ENCODE data around the gene CFAP99. TPM values are rescaled to one million over a fixed set of nuclear protein-coding genes. Genes with fewer than 3 reads are reported as not detected.

The CFAP99 gene
- total and polyA plus RNA-seq, 2 experiments from 2014 or later, result not detected

DNA sequence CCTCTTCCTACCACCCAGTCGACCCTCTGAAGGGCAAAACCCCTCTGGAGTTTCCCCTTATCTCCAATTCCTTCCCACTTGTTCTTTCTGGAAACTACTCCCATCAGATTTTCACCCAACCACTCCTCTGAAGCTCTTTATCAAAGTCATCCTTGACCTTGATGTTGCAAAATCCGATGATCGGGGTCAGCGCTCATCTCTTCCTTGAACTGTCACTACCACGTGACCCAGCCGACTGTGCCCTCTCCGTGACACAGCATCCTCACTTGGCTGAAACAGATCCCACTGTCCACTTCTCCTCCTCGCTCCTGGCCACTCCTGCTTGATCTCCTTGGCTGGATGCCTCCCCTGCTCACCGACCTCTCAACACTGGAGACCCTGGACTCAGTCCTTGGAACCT, 1.1 kb downstream of the CFAP99 start:
- H3K27me3 Mint-ChIP-seq (ENCODE audit: insufficient read depth, low read depth, poor library complexity), result peaks cover 63% of the 10 kb centered on the region
- no peak for TF ChIP-seq EZH2phosphoT487 (IDR thresholded peaks at IDR 0.05; ENCODE audit: unreplicated experiment)
- TF ChIP-seq NANOG (IDR thresholded peaks at IDR 0.05; ENCODE audit: borderline replicate concordance), result no peak
- TF ChIP-seq, protein P1, sequence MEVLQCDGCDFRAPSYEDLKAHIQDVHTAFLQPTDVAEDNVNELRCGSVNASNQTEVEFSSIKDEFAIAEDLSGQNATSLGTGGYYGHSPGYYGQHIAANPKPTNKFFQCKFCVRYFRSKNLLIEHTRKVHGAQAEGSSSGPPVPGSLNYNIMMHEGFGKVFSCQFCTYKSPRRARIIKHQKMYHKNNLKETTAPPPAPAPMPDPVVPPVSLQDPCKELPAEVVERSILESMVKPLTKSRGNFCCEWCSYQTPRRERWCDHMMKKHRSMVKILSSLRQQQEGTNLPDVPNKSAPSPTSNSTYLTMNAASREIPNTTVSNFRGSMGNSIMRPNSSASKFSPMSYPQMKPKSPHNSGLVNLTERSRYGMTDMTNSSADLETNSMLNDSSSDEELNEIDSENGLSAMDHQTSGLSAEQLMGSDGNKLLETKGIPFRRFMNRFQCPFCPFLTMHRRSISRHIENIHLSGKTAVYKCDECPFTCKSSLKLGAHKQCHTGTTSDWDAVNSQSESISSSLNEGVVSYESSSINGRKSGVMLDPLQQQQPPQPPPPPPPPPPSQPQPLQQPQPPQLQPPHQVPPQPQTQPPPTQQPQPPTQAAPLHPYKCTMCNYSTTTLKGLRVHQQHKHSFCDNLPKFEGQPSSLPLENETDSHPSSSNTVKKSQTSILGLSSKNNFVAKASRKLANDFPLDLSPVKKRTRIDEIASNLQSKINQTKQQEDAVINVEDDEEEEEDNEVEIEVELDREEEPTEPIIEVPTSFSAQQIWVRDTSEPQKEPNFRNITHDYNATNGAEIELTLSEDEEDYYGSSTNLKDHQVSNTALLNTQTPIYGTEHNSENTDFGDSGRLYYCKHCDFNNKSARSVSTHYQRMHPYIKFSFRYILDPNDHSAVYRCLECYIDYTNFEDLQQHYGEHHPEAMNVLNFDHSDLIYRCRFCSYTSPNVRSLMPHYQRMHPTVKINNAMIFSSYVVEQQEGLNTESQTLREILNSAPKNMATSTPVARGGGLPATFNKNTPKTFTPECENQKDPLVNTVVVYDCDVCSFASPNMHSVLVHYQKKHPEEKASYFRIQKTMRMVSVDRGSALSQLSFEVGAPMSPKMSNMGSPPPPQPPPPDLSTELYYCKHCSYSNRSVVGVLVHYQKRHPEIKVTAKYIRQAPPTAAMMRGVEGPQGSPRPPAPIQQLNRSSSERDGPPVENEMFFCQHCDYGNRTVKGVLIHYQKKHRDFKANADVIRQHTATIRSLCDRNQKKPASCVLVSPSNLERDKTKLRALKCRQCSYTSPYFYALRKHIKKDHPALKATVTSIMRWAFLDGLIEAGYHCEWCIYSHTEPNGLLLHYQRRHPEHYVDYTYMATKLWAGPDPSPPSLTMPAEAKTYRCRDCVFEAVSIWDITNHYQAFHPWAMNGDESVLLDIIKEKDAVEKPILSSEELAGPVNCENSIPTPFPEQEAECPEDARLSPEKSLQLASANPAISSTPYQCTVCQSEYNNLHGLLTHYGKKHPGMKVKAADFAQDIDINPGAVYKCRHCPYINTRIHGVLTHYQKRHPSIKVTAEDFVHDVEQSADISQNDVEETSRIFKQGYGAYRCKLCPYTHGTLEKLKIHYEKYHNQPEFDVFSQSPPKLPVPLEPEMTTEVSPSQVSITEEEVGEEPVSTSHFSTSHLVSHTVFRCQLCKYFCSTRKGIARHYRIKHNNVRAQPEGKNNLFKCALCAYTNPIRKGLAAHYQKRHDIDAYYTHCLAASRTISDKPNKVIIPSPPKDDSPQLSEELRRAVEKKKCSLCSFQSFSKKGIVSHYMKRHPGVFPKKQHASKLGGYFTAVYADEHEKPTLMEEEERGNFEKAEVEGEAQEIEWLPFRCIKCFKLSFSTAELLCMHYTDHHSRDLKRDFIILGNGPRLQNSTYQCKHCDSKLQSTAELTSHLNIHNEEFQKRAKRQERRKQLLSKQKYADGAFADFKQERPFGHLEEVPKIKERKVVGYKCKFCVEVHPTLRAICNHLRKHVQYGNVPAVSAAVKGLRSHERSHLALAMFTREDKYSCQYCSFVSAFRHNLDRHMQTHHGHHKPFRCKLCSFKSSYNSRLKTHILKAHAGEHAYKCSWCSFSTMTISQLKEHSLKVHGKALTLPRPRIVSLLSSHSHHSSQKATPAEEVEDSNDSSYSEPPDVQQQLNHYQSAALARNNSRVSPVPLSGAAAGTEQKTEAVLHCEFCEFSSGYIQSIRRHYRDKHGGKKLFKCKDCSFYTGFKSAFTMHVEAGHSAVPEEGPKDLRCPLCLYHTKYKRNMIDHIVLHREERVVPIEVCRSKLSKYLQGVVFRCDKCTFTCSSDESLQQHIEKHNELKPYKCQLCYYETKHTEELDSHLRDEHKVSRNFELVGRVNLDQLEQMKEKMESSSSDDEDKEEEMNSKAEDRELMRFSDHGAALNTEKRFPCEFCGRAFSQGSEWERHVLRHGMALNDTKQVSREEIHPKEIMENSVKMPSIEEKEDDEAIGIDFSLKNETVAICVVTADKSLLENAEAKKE (CRISPR knock-in tag; IDR thresholded peaks at IDR 0.05), result no peak
- TF ChIP-seq CREB1 (CRISPR knock-in tag; IDR thresholded peaks at IDR 0.05; ENCODE audit: low read depth), result no peak
- no peak for TF ChIP-seq ZNF331 (CRISPR knock-in tag; IDR thresholded peaks at IDR 0.05; ENCODE audit: low read depth)
- TF ChIP-seq STAT1 (IDR thresholded peaks at IDR 0.05; ENCODE audit: unreplicated experiment), result no peak
- no peak for TF ChIP-seq EZH2 (IDR thresholded peaks at IDR 0.05; ENCODE audit: low read depth, unreplicated experiment)
- TF ChIP-seq, protein P2, sequence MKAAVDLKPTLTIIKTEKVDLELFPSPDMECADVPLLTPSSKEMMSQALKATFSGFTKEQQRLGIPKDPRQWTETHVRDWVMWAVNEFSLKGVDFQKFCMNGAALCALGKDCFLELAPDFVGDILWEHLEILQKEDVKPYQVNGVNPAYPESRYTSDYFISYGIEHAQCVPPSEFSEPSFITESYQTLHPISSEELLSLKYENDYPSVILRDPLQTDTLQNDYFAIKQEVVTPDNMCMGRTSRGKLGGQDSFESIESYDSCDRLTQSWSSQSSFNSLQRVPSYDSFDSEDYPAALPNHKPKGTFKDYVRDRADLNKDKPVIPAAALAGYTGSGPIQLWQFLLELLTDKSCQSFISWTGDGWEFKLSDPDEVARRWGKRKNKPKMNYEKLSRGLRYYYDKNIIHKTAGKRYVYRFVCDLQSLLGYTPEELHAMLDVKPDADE (IDR thresholded peaks at IDR 0.05), result no peak
- TF ChIP-seq, protein P3, sequence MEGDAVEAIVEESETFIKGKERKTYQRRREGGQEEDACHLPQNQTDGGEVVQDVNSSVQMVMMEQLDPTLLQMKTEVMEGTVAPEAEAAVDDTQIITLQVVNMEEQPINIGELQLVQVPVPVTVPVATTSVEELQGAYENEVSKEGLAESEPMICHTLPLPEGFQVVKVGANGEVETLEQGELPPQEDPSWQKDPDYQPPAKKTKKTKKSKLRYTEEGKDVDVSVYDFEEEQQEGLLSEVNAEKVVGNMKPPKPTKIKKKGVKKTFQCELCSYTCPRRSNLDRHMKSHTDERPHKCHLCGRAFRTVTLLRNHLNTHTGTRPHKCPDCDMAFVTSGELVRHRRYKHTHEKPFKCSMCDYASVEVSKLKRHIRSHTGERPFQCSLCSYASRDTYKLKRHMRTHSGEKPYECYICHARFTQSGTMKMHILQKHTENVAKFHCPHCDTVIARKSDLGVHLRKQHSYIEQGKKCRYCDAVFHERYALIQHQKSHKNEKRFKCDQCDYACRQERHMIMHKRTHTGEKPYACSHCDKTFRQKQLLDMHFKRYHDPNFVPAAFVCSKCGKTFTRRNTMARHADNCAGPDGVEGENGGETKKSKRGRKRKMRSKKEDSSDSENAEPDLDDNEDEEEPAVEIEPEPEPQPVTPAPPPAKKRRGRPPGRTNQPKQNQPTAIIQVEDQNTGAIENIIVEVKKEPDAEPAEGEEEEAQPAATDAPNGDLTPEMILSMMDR (conservative IDR thresholded peaks at IDR 0.05; ENCODE audit: low read depth in 2 of 2), result no peak
- no peak for TF ChIP-seq ZNF114 (CRISPR knock-in tag; IDR thresholded peaks at IDR 0.05)
- no peak for TF ChIP-seq JUNB (IDR thresholded peaks at IDR 0.05; ENCODE audit: unreplicated experiment)
- TF ChIP-seq POLR2AphosphoS5 (IDR thresholded peaks at IDR 0.05; ENCODE audit: low read depth), result no peak
- TF ChIP-seq, protein P4, sequence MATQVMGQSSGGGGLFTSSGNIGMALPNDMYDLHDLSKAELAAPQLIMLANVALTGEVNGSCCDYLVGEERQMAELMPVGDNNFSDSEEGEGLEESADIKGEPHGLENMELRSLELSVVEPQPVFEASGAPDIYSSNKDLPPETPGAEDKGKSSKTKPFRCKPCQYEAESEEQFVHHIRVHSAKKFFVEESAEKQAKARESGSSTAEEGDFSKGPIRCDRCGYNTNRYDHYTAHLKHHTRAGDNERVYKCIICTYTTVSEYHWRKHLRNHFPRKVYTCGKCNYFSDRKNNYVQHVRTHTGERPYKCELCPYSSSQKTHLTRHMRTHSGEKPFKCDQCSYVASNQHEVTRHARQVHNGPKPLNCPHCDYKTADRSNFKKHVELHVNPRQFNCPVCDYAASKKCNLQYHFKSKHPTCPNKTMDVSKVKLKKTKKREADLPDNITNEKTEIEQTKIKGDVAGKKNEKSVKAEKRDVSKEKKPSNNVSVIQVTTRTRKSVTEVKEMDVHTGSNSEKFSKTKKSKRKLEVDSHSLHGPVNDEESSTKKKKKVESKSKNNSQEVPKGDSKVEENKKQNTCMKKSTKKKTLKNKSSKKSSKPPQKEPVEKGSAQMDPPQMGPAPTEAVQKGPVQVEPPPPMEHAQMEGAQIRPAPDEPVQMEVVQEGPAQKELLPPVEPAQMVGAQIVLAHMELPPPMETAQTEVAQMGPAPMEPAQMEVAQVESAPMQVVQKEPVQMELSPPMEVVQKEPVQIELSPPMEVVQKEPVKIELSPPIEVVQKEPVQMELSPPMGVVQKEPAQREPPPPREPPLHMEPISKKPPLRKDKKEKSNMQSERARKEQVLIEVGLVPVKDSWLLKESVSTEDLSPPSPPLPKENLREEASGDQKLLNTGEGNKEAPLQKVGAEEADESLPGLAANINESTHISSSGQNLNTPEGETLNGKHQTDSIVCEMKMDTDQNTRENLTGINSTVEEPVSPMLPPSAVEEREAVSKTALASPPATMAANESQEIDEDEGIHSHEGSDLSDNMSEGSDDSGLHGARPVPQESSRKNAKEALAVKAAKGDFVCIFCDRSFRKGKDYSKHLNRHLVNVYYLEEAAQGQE (IDR thresholded peaks at IDR 0.05; ENCODE audit: unreplicated experiment), result no peak
- Histone ChIP-seq H3K27ac (ENCODE audit: low read depth) (no peak overlapping the region), H3K4me2 (peak overlapping the region; percentile 79; the same call in 1 of the 2 replicates), H3K36me3 (ENCODE audit: insufficient read depth) (no peaks in the 10 kb centered on the region), H4K20me1 (replicated peaks; ENCODE audit: insufficient read depth) (peaks cover 6% of the 10 kb centered on the region), H3K9me2 (ENCODE audit: insufficient read depth) (no peaks in the 10 kb centered on the region), H3K4me3 (no peak overlapping the region), H3K79me2 (replicated peaks; ENCODE audit: insufficient read depth) (no peaks in the 10 kb centered on the region), H3K4me1 (ENCODE audit: insufficient read depth) (peaks cover 34% of the 10 kb centered on the region; the same call in 1 of the 2 replicates), H3F3A (replicated peaks; ENCODE audit: low read depth) (peaks cover 5% of the 10 kb centered on the region; the same call in 1 of the 2 replicates), H3K27me3 (ENCODE audit: insufficient read depth) (peaks cover 65% of the 10 kb centered on the region), H2AFZ (no peak overlapping the region)
- no peaks in the 10 kb centered on the region; the same call in 2 of the 3 replicates for H3K9me3 Mint-ChIP-seq
- no peaks in the 10 kb centered on the region; the same call in 2 of the 3 replicates for H3K36me3 Mint-ChIP-seq (ENCODE audit: low read depth)
- H3K27ac Mint-ChIP-seq, result no peak overlapping the region
- ATAC-seq, result no peak
- no peak for DNase-seq (ENCODE audit: low spot score)
- H3K4me3 Mint-ChIP-seq, result peak overlapping the region; percentile 74; the same call in 2 of the 3 replicates
- H3K4me1 Mint-ChIP-seq, result peaks cover 34% of the 10 kb centered on the region

Data from GM23338 (cell line).